ENCODE results near the gene OR10C1. TPM values are rescaled to one million over a fixed set of nuclear protein-coding genes. Genes with fewer than 3 reads are reported as not detected.

OR10C1 gene
- total RNA-seq, 1 donor from 2014 or later, result not detected

DNA sequence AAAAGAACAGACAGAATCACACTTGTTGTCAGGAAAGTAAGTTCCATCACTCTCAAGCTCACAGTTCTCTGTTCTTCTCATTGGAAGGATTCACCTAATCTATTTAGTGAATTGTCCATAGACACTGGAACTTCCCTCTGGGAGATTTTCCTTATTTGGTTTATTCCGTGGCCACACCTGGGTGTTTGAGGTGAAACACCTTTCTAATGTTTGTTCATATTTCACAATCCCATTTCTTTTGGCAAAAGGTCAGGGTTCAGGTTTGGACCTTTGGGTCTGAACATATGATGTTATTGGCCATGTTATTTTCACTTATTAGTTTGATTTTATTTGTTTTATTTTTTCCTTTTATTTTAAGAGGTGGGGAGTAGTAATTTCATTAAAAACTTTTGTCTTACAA is 44.6 kb downstream of the OR10C1 start:
- H3K4me1 Mint-ChIP-seq (ENCODE audit: low read depth), result no peaks in the 10 kb centered on the region
- H3K27ac Mint-ChIP-seq, result no peak overlapping the region

DNA sequence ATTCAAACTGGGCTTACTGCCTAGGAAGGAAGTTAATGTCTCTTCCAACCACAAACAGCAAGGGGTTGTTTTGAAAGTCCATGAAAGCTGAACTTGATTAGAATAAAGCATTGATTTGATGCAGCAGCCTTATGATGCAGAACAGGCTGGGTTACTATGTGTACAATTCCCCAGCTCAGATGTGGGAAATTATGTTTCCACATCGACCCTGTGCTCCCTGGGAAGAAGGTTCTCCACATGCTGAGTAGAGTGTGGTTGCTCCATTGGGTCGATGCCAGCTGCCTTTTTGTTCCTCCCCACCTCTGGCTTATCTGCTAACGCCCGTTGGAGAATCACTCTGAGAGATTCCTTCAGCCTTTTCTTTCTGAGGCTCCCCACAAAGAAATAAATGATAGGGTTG is 47.5 kb downstream of the OR10C1 start:
- no peak overlapping the region for H3K27ac Mint-ChIP-seq
- no peak for DNase-seq (ENCODE audit: low spot score)
- H3K4me1 Mint-ChIP-seq (ENCODE audit: low read depth), result no peaks in the 10 kb centered on the region
- no peak overlapping the region for H3K4me3 Mint-ChIP-seq (ENCODE audit: low read depth)
- H3K36me3 Mint-ChIP-seq (ENCODE audit: low read depth), result no peaks in the 10 kb centered on the region
- intact Hi-C loops (cut with micrococcal nuclease), result no loop called here
- H3K27me3 Mint-ChIP-seq (ENCODE audit: low read depth), result peaks cover 6% of the 10 kb centered on the region
- H3K9me3 Mint-ChIP-seq, result no peaks in the 10 kb centered on the region

More for the DNA sequence above, 44.6 kb downstream of the OR10C1 start:
- no peak overlapping the region for H3K4me3 Mint-ChIP-seq (ENCODE audit: low read depth)
- no peak for DNase-seq (ENCODE audit: low spot score)
- no peaks in the 10 kb centered on the region for H3K9me3 Mint-ChIP-seq
- H3K36me3 Mint-ChIP-seq (ENCODE audit: low read depth), result no peaks in the 10 kb centered on the region
- intact Hi-C loops (cut with micrococcal nuclease), result no loop called here
- peaks cover 8% of the 10 kb centered on the region for H3K27me3 Mint-ChIP-seq (ENCODE audit: low read depth)

DNA sequence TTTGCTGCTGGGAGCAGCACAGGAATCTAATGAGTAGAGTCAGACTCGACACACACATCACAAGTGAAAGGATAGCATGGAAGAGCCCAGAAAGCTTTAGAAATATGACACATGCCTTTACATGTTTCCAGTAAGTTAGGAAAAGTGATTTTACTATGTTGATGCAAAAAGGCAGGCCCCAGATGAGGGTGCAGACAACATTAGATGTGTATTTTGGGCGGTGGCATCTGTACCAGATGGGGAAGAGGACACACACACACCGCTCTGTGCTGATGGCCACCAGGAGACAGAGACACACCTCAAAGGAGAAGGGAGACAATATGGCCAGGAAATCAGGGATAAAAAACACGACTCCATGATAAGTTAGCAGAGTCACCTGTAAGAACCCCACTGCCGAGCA is 48.0 kb downstream of the OR10C1 start:
- no peaks in the 10 kb centered on the region for H3K9me3 Mint-ChIP-seq
- H3K4me1 Mint-ChIP-seq (ENCODE audit: low read depth), result no peaks in the 10 kb centered on the region
- intact Hi-C loops (cut with micrococcal nuclease), result no loop called here
- no peak for DNase-seq (ENCODE audit: low spot score)
- peaks cover 6% of the 10 kb centered on the region for H3K27me3 Mint-ChIP-seq (ENCODE audit: low read depth)
- no peak overlapping the region for H3K27ac Mint-ChIP-seq
- no peaks in the 10 kb centered on the region for H3K36me3 Mint-ChIP-seq (ENCODE audit: low read depth)
- no peak overlapping the region for H3K4me3 Mint-ChIP-seq (ENCODE audit: low read depth)

DNA sequence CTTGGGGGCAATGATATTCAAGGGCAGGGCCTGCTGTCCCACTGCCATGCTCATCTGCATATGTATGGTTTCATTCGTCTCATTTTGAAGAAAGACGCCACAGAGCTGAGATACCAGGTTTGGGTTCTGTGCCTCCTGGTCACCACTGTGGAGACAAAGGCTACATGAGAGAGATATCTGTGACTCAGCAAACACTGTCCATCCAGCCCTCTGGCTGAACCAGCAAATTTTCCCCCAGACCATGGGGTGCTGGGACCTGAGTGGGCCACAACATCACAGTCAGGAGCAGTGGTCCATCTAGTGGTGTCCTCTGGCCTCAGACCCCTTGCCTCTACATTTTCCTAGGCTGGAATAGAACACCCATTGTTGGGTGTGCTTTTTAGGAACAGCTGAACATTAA is 48.6 kb downstream of the OR10C1 start, which contains the start of gene MAS1L:
TSS of gene MAS1L (minus strand) at position 297 of the 400 bp plus-strand sequence. CDS start at position 243, 54 bp downstream.
- intact Hi-C loops (cut with micrococcal nuclease), result no loop called here
- Mint-ChIP-seq H3K4me1 (ENCODE audit: low read depth) (no peaks in the 10 kb centered on the region), H3K27ac (no peak within 1 kb of the TSS), H3K9me3 (no peaks in the 10 kb centered on the region), H3K27me3 (ENCODE audit: low read depth) (peaks cover 6% of the 10 kb centered on the region), H3K36me3 (ENCODE audit: low read depth) (no peaks in the 10 kb centered on the region), H3K4me3 (ENCODE audit: low read depth) (no peak within 1 kb of the TSS)
- no peak for DNase-seq (ENCODE audit: low spot score)

DNA sequence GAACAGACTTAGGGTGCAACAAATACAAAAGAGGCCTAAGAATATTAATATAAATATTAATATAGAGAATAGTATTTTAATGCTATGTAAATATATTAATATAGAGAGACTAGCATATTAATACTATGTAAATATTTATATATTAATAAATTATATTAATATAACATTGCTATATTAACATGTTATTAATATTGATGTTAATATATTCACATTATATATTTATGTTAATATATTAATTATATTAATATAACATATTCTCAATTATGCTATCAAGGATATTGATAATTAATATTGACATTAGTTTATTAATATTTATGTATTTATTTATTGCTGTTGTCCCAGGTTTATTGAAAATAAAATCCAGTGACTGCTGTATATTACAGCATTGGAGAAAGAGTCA is 49.8 kb downstream of the OR10C1 start:
- intact Hi-C loops (cut with micrococcal nuclease), result no loop called here
- no peak overlapping the region for H3K4me3 Mint-ChIP-seq (ENCODE audit: low read depth)
- H3K4me1 Mint-ChIP-seq (ENCODE audit: low read depth), result no peaks in the 10 kb centered on the region
- DNase-seq (ENCODE audit: low spot score), result no peak
- no peaks in the 10 kb centered on the region for H3K36me3 Mint-ChIP-seq (ENCODE audit: low read depth)
- peaks cover 9% of the 10 kb centered on the region for H3K27me3 Mint-ChIP-seq (ENCODE audit: low read depth)
- no peak overlapping the region for H3K27ac Mint-ChIP-seq
- H3K9me3 Mint-ChIP-seq, result no peaks in the 10 kb centered on the region

DNA sequence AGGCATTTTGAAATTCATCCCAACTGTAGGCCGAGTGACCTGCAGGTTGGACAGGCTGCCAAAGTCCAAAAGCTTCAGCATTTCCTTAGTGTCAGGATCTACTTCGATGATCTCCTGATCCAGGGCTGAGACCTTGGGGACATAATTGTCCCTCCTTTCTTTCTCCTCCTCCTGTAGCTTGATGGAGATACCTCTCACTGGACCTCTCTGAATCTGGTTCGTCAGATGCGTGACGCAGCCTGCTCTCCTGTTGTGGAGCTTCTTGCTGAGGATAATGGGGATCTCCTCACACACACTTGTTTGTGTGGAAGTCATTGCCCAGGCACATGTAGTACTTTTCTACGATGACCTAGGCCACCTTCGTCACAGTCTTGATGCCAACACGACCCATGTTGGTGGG is 50.2 kb downstream of the OR10C1 start:
- intact Hi-C loops (cut with micrococcal nuclease), result no loop called here
- H3K4me3 Mint-ChIP-seq (ENCODE audit: low read depth), result no peak overlapping the region
- no peaks in the 10 kb centered on the region for H3K9me3 Mint-ChIP-seq
- no peaks in the 10 kb centered on the region for H3K4me1 Mint-ChIP-seq (ENCODE audit: low read depth)
- peaks cover 9% of the 10 kb centered on the region for H3K27me3 Mint-ChIP-seq (ENCODE audit: low read depth)
- H3K36me3 Mint-ChIP-seq (ENCODE audit: low read depth), result no peaks in the 10 kb centered on the region
- DNase-seq (ENCODE audit: low spot score), result no peak
- no peak overlapping the region for H3K27ac Mint-ChIP-seq

DNA sequence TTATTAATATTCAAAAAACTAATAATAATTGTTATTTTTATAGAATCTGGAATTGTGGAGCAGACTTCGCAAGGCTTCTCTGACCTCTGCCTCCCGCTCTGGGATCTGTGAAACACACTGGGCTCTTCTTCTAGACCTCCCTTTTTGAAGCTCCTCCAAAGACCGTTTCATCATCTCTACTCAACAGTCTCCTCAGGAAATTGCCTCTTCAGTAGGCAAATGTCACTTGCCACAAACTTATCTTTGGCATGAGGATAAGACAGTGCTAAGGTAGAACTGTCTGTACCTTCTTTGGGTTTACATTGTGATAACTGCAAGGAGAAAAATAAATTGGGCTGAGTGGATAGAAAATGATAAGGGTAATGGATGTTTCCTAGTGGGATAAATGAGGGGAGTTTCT is 50.9 kb downstream of the OR10C1 start:
- intact Hi-C loops (cut with micrococcal nuclease), result no loop called here
- no peaks in the 10 kb centered on the region for H3K4me1 Mint-ChIP-seq (ENCODE audit: low read depth)
- no peaks in the 10 kb centered on the region for H3K36me3 Mint-ChIP-seq (ENCODE audit: low read depth)
- H3K4me3 Mint-ChIP-seq (ENCODE audit: low read depth), result no peak overlapping the region
- H3K27me3 Mint-ChIP-seq (ENCODE audit: low read depth), result peaks cover 9% of the 10 kb centered on the region
- H3K9me3 Mint-ChIP-seq, result no peaks in the 10 kb centered on the region
- no peak for DNase-seq (ENCODE audit: low spot score)
- H3K27ac Mint-ChIP-seq, result no peak overlapping the region

DNA sequence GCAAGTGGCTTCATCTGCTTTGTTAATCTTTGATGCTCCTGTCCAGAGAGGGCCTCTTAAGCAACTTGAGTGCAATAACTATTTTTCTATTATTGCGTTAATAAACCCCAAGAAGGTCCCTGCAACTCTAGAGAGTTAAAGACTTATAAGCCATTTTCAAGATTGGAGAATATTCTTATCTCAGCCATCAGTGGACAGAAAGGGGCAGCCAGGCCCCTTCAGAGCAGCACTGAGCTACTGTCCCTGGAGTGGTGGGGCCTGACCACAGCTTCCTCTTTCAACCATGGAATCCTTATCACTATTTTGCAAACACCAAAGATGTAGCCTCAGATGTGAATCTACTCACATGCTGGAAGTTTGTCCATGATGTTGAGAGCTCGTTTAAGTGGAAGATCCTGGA is 51.4 kb downstream of the OR10C1 start:
- H3K9me3 Mint-ChIP-seq, result no peaks in the 10 kb centered on the region
- DNase-seq (ENCODE audit: low spot score), result no peak
- no peaks in the 10 kb centered on the region for H3K4me1 Mint-ChIP-seq (ENCODE audit: low read depth)
- no peak overlapping the region for H3K27ac Mint-ChIP-seq
- intact Hi-C loops (cut with micrococcal nuclease), result no loop called here
- no peaks in the 10 kb centered on the region for H3K36me3 Mint-ChIP-seq (ENCODE audit: low read depth)
- H3K4me3 Mint-ChIP-seq (ENCODE audit: low read depth), result no peak overlapping the region
- peaks cover 9% of the 10 kb centered on the region for H3K27me3 Mint-ChIP-seq (ENCODE audit: low read depth)

Other genes starting within 250 kb of the OR10C1 start
- gene OR14J1, start 137.6 kb upstream of the OR10C1 start, total RNA-seq, result not detected in 2 replicates
- gene OR5V1, start 70.4 kb upstream of the OR10C1 start, total RNA-seq, result not detected in 2 replicates
- gene OR12D3, start 64.0 kb upstream of the OR10C1 start, total RNA-seq, result not detected in 2 replicates
- not detected in 2 replicates for gene OR12D2, start 43.7 kb upstream of the OR10C1 start, total RNA-seq
- gene OR12D1, start 24.4 kb upstream of the OR10C1 start, total RNA-seq, result not detected in 2 replicates
- gene OR11A1, start 17.8 kb downstream of the OR10C1 start, total RNA-seq, result not detected in 2 replicates
- not detected in 2 replicates for gene OR2H1, start 17.8 kb downstream of the OR10C1 start, total RNA-seq
- gene MAS1L, start 48.6 kb downstream of the OR10C1 start, total RNA-seq, result not detected in 2 replicates
- gene UBD, start 120.4 kb downstream of the OR10C1 start, total RNA-seq, result 0.34 TPM in 2 replicates
- gene OR2H2, start 145.8 kb downstream of the OR10C1 start, total RNA-seq, result not detected in 2 replicates
- gene GABBR1, start 193.9 kb downstream of the OR10C1 start, total RNA-seq, result 17.0 and 21.1 TPM in 2 replicates
- not detected in 2 replicates for gene MOG, start 217.8 kb downstream of the OR10C1 start, total RNA-seq
- 2.6 and 3.0 TPM in 2 replicates for gene ZFP57, start 241.8 kb downstream of the OR10C1 start, total RNA-seq